ENCODE results near the gene PITPNC1. TPM values are rescaled to one million over a fixed set of nuclear protein-coding genes. Genes with fewer than 3 reads are reported as not detected.
"Not testable (repeated sequence)": the region's sequence is repeated elsewhere in the genome, so short reads cannot be mapped to it uniquely, and the experiment has no call there.

The PITPNC1 gene
- total RNA-seq, 1 experiment from 2014 or later: 6.9 TPM

- H3K9me3 Mint-ChIP-seq (ENCODE audit: low read depth, unreplicated experiment): no peaks in the 10 kb centered on the region
- H3K4me1 Mint-ChIP-seq (ENCODE audit: low read depth, unreplicated experiment): peaks cover 8% of the 10 kb centered on the region
- CTCF ChIA-PET: interaction anchor here (0.8 kb wide), 1 partner anchor 14 kb away, joined by 4 read pairs; no protein-coding TSS in a partner anchor
- intact Hi-C loops (cut with micrococcal nuclease; ENCODE audit: unreplicated experiment): no loop called here
- no peak overlapping the region for H3K27ac Mint-ChIP-seq (ENCODE audit: unreplicated experiment)
- H3K27me3 Mint-ChIP-seq (ENCODE audit: unreplicated experiment): no peaks in the 10 kb centered on the region
- no peak overlapping the region for H3K4me3 Mint-ChIP-seq (ENCODE audit: low read depth, unreplicated experiment)
- no TSS peak for BruUV-seq (replicated peaks)
- no peaks in the 10 kb centered on the region for H3K36me3 Mint-ChIP-seq (ENCODE audit: insufficient read depth, unreplicated experiment)
- DNase-seq: no peak
- TF ChIP-seq, protein P1, sequence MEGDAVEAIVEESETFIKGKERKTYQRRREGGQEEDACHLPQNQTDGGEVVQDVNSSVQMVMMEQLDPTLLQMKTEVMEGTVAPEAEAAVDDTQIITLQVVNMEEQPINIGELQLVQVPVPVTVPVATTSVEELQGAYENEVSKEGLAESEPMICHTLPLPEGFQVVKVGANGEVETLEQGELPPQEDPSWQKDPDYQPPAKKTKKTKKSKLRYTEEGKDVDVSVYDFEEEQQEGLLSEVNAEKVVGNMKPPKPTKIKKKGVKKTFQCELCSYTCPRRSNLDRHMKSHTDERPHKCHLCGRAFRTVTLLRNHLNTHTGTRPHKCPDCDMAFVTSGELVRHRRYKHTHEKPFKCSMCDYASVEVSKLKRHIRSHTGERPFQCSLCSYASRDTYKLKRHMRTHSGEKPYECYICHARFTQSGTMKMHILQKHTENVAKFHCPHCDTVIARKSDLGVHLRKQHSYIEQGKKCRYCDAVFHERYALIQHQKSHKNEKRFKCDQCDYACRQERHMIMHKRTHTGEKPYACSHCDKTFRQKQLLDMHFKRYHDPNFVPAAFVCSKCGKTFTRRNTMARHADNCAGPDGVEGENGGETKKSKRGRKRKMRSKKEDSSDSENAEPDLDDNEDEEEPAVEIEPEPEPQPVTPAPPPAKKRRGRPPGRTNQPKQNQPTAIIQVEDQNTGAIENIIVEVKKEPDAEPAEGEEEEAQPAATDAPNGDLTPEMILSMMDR (IDR thresholded peaks at IDR 0.05; ENCODE audit: unreplicated experiment): no peak
Measured at GRCh38 chr17:67696347-67696746, 319.3 kb downstream of the PITPNC1 start.

DNA sequence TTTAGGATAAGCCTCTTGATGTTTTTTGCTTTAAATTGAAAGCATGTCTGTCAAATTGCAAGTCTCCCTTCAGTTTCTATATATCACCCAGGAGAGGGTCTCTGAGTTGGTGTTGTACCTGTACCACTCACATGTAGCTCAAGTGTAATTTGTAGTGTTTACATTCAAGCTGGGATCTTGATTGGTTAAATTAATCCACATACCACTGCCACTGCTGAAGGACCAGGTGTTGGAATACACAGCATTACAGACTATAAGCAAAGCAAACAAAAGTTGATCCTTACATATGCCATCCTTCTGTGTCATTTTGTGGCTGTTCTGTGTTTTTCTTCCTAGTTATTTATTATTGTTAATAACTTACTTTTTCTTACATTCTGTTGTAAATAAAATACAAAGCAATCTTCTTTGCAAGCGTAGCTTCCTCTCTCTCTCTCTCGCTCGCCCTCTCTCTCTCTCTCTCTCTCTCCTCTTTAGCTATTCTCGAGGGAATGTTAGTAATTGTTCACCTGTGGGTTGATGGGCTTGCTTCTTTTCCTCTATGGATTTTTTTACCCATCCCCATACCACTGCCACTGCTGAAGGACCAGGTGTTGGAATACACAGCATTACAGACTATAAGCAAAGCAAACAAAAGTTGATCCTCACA lies 319.9 kb downstream of the PITPNC1 start:
- CTCF ChIA-PET: interaction anchor here (0.6 to 1.6 kb wide), 3 partner anchors 10 to 49 kb away, joined by 3 to 5 read pairs (median 4); no protein-coding TSS in a partner anchor
- BruUV-seq (replicated peaks): no TSS peak
- no peaks in the 10 kb centered on the region for H3K36me3 Mint-ChIP-seq (ENCODE audit: insufficient read depth, unreplicated experiment)
- DNase-seq: no peak
- no peak overlapping the region for H3K4me3 Mint-ChIP-seq (ENCODE audit: low read depth, unreplicated experiment)
- no peak overlapping the region for H3K27ac Mint-ChIP-seq (ENCODE audit: unreplicated experiment)
- H3K27me3 Mint-ChIP-seq (ENCODE audit: unreplicated experiment): no peaks in the 10 kb centered on the region
- intact Hi-C loops (cut with micrococcal nuclease; ENCODE audit: unreplicated experiment): no loop called here
- TF ChIP-seq, protein P1 (IDR thresholded peaks at IDR 0.05; ENCODE audit: unreplicated experiment): no peak
- peaks cover 8% of the 10 kb centered on the region for H3K4me1 Mint-ChIP-seq (ENCODE audit: low read depth, unreplicated experiment)
- no peaks in the 10 kb centered on the region for H3K9me3 Mint-ChIP-seq (ENCODE audit: low read depth, unreplicated experiment)

- intact Hi-C loops (cut with micrococcal nuclease; ENCODE audit: unreplicated experiment): no loop called here
- H3K4me3 Mint-ChIP-seq (ENCODE audit: low read depth, unreplicated experiment): no peak overlapping the region
- CTCF ChIA-PET: interaction anchor here (0.7 kb wide), 1 partner anchor 97 kb away, joined by 4 read pairs; no protein-coding TSS in a partner anchor
- H3K9me3 Mint-ChIP-seq (ENCODE audit: low read depth, unreplicated experiment): no peaks in the 10 kb centered on the region
- peaks cover 8% of the 10 kb centered on the region for H3K4me1 Mint-ChIP-seq (ENCODE audit: low read depth, unreplicated experiment)
- TF ChIP-seq, protein P1 (IDR thresholded peaks at IDR 0.05; ENCODE audit: unreplicated experiment): no peak
- no peaks in the 10 kb centered on the region for H3K36me3 Mint-ChIP-seq (ENCODE audit: insufficient read depth, unreplicated experiment)
- no peaks in the 10 kb centered on the region for H3K27me3 Mint-ChIP-seq (ENCODE audit: unreplicated experiment)
- no peak overlapping the region for H3K27ac Mint-ChIP-seq (ENCODE audit: unreplicated experiment)
- DNase-seq: no peak
- no TSS peak for BruUV-seq (replicated peaks)
Measured at GRCh38 chr17:67700037-67700724, 323.1 kb downstream of the PITPNC1 start.

GRCh38 chr17:67700725-67701119 lies 323.6 kb downstream of the PITPNC1 start:
- DNase-seq: no peak
- BruUV-seq (replicated peaks): no TSS peak
- H3K4me3 Mint-ChIP-seq (ENCODE audit: low read depth, unreplicated experiment): no peak overlapping the region
- intact Hi-C loops (cut with micrococcal nuclease; ENCODE audit: unreplicated experiment): no loop called here
- peaks cover 8% of the 10 kb centered on the region for H3K4me1 Mint-ChIP-seq (ENCODE audit: low read depth, unreplicated experiment)
- no peaks in the 10 kb centered on the region for H3K9me3 Mint-ChIP-seq (ENCODE audit: low read depth, unreplicated experiment)
- H3K27ac Mint-ChIP-seq (ENCODE audit: unreplicated experiment): no peak overlapping the region
- TF ChIP-seq, protein P1 (IDR thresholded peaks at IDR 0.05; ENCODE audit: unreplicated experiment): no peak
- no peaks in the 10 kb centered on the region for H3K27me3 Mint-ChIP-seq (ENCODE audit: unreplicated experiment)
- CTCF ChIA-PET: no interaction called here
- no peaks in the 10 kb centered on the region for H3K36me3 Mint-ChIP-seq (ENCODE audit: insufficient read depth, unreplicated experiment)

- H3K36me3 Mint-ChIP-seq (ENCODE audit: insufficient read depth, unreplicated experiment); H3K27ac Mint-ChIP-seq (ENCODE audit: unreplicated experiment); H3K4me3 Mint-ChIP-seq (ENCODE audit: low read depth, unreplicated experiment); intact Hi-C loops (cut with micrococcal nuclease; ENCODE audit: unreplicated experiment); H3K9me3 Mint-ChIP-seq (ENCODE audit: low read depth, unreplicated experiment); H3K27me3 Mint-ChIP-seq (ENCODE audit: unreplicated experiment); DNase-seq; CTCF ChIA-PET; BruUV-seq (replicated peaks); H3K4me1 Mint-ChIP-seq (ENCODE audit: low read depth, unreplicated experiment): not testable (repeated sequence)
Measured at GRCh38 chr17:67702861-67703260, 325.8 kb downstream of the PITPNC1 start.

Data from Calu3 (cell line).